ENCODE measurements around the gene GLYATL1.

Gene GLYATL1

GRCh38 chr11:58957922-58958321 lies 18.6 kb downstream of the GLYATL1 start:
- no peaks in the 10 kb centered on the region for H3K4me1 ChIP-seq (ENCODE audit: control extremely low read depth in 1 of 4, control insufficient read depth in 4 of 4, insufficient read depth in 4 of 4, low read length in 3 of 4)
- H3K27ac ChIP-seq (ENCODE audit: insufficient read depth in 1 of 2, low read depth in 1 of 2, low read length in 2 of 2, poor library complexity in 1 of 2, severe bottlenecking in 2 of 2), result no peak overlapping the region
- H3K4me3 ChIP-seq (ENCODE audit: control insufficient read depth in 1 of 7, extremely low read depth in 1 of 7, insufficient read depth in 4 of 7, low read depth in 2 of 7, low read length in 6 of 7), result no peak overlapping the region
- DNase-seq, result no peak
- POLR2A ChIA-PET, result no interaction called here
- WGBS (ENCODE audit: insufficient coverage), result 87% methylated on average over 3 of the region's 5 CpGs
- no peaks in the 10 kb centered on the region for H3K36me3 ChIP-seq (ENCODE audit: control insufficient read depth in 4 of 4, insufficient read depth in 4 of 4, low read length in 3 of 4)
- no peaks in the 10 kb centered on the region for H3K9me3 ChIP-seq (ENCODE audit: control extremely low read depth in 1 of 5, control insufficient read depth in 4 of 5, insufficient read depth in 2 of 5, low read depth in 1 of 5, low read length in 4 of 5)
- no peaks in the 10 kb centered on the region for H3K27me3 ChIP-seq (replicated peaks in 2 of 5; ENCODE audit: control insufficient read depth in 4 of 5, insufficient read depth in 5 of 5, low read length in 4 of 5)
- CTCF ChIA-PET, result interaction anchor here (0.7 to 5.3 kb wide), 16 partner anchors 10 to 200 kb away, joined by 3 to 45 read pairs (median 4); no protein-coding TSS in a partner anchor

- no peaks in the 10 kb centered on the region for H3K36me3 ChIP-seq (ENCODE audit: control insufficient read depth in 4 of 4, insufficient read depth in 4 of 4, low read length in 3 of 4)
- no CpG with 5 or more reads among the region's 2 CpGs for WGBS (ENCODE audit: insufficient coverage)
- POLR2A ChIA-PET, result no interaction called here
- DNase-seq, result peak; percentile 77 to 86 (median 80)
- H3K4me3 ChIP-seq (ENCODE audit: control insufficient read depth in 1 of 7, extremely low read depth in 1 of 7, insufficient read depth in 4 of 7, low read depth in 2 of 7, low read length in 6 of 7), result no peak overlapping the region
- H3K27me3 ChIP-seq (replicated peaks in 2 of 5; ENCODE audit: control insufficient read depth in 4 of 5, insufficient read depth in 5 of 5, low read length in 4 of 5), result no peaks in the 10 kb centered on the region
- H3K4me1 ChIP-seq (ENCODE audit: control extremely low read depth in 1 of 4, control insufficient read depth in 4 of 4, insufficient read depth in 4 of 4, low read length in 3 of 4), result no peaks in the 10 kb centered on the region
- no peak overlapping the region for H3K27ac ChIP-seq (ENCODE audit: insufficient read depth in 1 of 2, low read depth in 1 of 2, low read length in 2 of 2, poor library complexity in 1 of 2, severe bottlenecking in 2 of 2)
- CTCF ChIA-PET, result interaction anchor here (0.7 to 5.3 kb wide), 17 partner anchors 10 to 200 kb away, joined by 3 to 45 read pairs (median 5); no protein-coding TSS in a partner anchor
- no peaks in the 10 kb centered on the region for H3K9me3 ChIP-seq (ENCODE audit: control extremely low read depth in 1 of 5, control insufficient read depth in 4 of 5, insufficient read depth in 2 of 5, low read depth in 1 of 5, low read length in 4 of 5)
Observed at GRCh38 chr11:58958500-58958899, 19.2 kb downstream of the GLYATL1 start.

- DNase-seq, result peak in 2 of 3 donors; percentile 9 to 12
Observed at GRCh38 chr11:58963551-58964104, 24.3 kb downstream of the GLYATL1 start.

GRCh38 chr11:58965246-58965985 lies 26.1 kb downstream of the GLYATL1 start:
- no peaks in the 10 kb centered on the region for H3K27me3 ChIP-seq (replicated peaks in 2 of 5; ENCODE audit: control insufficient read depth in 4 of 5, insufficient read depth in 5 of 5, low read length in 4 of 5)
- no peaks in the 10 kb centered on the region for H3K9me3 ChIP-seq (ENCODE audit: control extremely low read depth in 1 of 5, control insufficient read depth in 4 of 5, insufficient read depth in 2 of 5, low read depth in 1 of 5, low read length in 4 of 5)
- CTCF ChIA-PET, result no interaction called here
- no peak overlapping the region for H3K4me3 ChIP-seq (ENCODE audit: control insufficient read depth in 1 of 7, extremely low read depth in 1 of 7, insufficient read depth in 4 of 7, low read depth in 2 of 7, low read length in 6 of 7)
- WGBS (ENCODE audit: insufficient coverage), result 92% methylated on average over 4 of the region's 6 CpGs
- POLR2A ChIA-PET, result no interaction called here
- no peak for DNase-seq
- H3K36me3 ChIP-seq (ENCODE audit: control insufficient read depth in 4 of 4, insufficient read depth in 4 of 4, low read length in 3 of 4), result peaks cover 0 to 3% (median 1%) of the 10 kb centered on the region in 4 experiments
- no peaks in the 10 kb centered on the region for H3K4me1 ChIP-seq (ENCODE audit: control extremely low read depth in 1 of 4, control insufficient read depth in 4 of 4, insufficient read depth in 4 of 4, low read length in 3 of 4)
- H3K27ac ChIP-seq (ENCODE audit: insufficient read depth in 1 of 2, low read depth in 1 of 2, low read length in 2 of 2, poor library complexity in 1 of 2, severe bottlenecking in 2 of 2), result no peak overlapping the region

More at GRCh38 chr11:58963551-58964104, 24.3 kb downstream of the GLYATL1 start:
- Histone ChIP-seq H3K4me1 (ENCODE audit: control extremely low read depth in 1 of 4, control insufficient read depth in 4 of 4, insufficient read depth in 4 of 4, low read length in 3 of 4) (no peaks in the 10 kb centered on the region), H3K9me3 (ENCODE audit: control extremely low read depth in 1 of 5, control insufficient read depth in 4 of 5, insufficient read depth in 2 of 5, low read depth in 1 of 5, low read length in 4 of 5) (no peaks in the 10 kb centered on the region), H3K36me3 (ENCODE audit: control insufficient read depth in 4 of 4, insufficient read depth in 4 of 4, low read length in 3 of 4) (peaks cover 0 to 3% (median 1%) of the 10 kb centered on the region in 4 experiments), H3K4me3 (ENCODE audit: control insufficient read depth in 1 of 7, extremely low read depth in 1 of 7, insufficient read depth in 4 of 7, low read depth in 2 of 7, low read length in 6 of 7) (no peak overlapping the region), H3K27ac (ENCODE audit: insufficient read depth in 1 of 2, low read depth in 1 of 2, low read length in 2 of 2, poor library complexity in 1 of 2, severe bottlenecking in 2 of 2) (no peak overlapping the region), H3K27me3 (replicated peaks in 2 of 5; ENCODE audit: control insufficient read depth in 4 of 5, insufficient read depth in 5 of 5, low read length in 4 of 5) (no peaks in the 10 kb centered on the region)
- WGBS (ENCODE audit: insufficient coverage), result 85% methylated on average over 26 of the region's 27 CpGs
- ChIA-PET CTCF (interaction anchor here (0.9 kb wide), 1 partner anchor 95 kb away, joined by 5 read pairs; no protein-coding TSS in a partner anchor), POLR2A (no interaction called here)

GRCh38 chr11:58968251-58968711 lies 29.0 kb downstream of the GLYATL1 start:
- H3K4me1 ChIP-seq (ENCODE audit: control extremely low read depth in 1 of 4, control insufficient read depth in 4 of 4, insufficient read depth in 4 of 4, low read length in 3 of 4), result no peaks in the 10 kb centered on the region
- no peak overlapping the region for H3K27ac ChIP-seq (ENCODE audit: insufficient read depth in 1 of 2, low read depth in 1 of 2, low read length in 2 of 2, poor library complexity in 1 of 2, severe bottlenecking in 2 of 2)
- peaks cover 0 to 13% (median 5%) of the 10 kb centered on the region in 5 experiments for H3K9me3 ChIP-seq (ENCODE audit: control extremely low read depth in 1 of 5, control insufficient read depth in 4 of 5, insufficient read depth in 2 of 5, low read depth in 1 of 5, low read length in 4 of 5)
- ChIA-PET POLR2A (no interaction called here), CTCF (interaction anchor here (2.2 to 2.3 kb wide), 2 partner anchors 9 to 11 kb away, joined by 7 to 9 read pairs; no protein-coding TSS in a partner anchor)
- H3K36me3 ChIP-seq (ENCODE audit: control insufficient read depth in 4 of 4, insufficient read depth in 4 of 4, low read length in 3 of 4), result peaks cover 0 to 11% (median 3%) of the 10 kb centered on the region in 4 experiments
- DNase-seq, result no peak
- no peaks in the 10 kb centered on the region for H3K27me3 ChIP-seq (replicated peaks in 2 of 5; ENCODE audit: control insufficient read depth in 4 of 5, insufficient read depth in 5 of 5, low read length in 4 of 5)
- WGBS (ENCODE audit: insufficient coverage), result 91% methylated on average over 26 of the region's 26 CpGs
- H3K4me3 ChIP-seq (ENCODE audit: control insufficient read depth in 1 of 7, extremely low read depth in 1 of 7, insufficient read depth in 4 of 7, low read depth in 2 of 7, low read length in 6 of 7), result peak overlapping the region in 1 of 7 experiments; percentile 2

GRCh38 chr11:58977470-58977869 lies 38.2 kb downstream of the GLYATL1 start:
- Histone ChIP-seq H3K9me3 (ENCODE audit: control extremely low read depth in 1 of 5, control insufficient read depth in 4 of 5, insufficient read depth in 2 of 5, low read depth in 1 of 5, low read length in 4 of 5) (peaks cover 0 to 8% (median 4%) of the 10 kb centered on the region in 5 experiments), H3K27ac (ENCODE audit: insufficient read depth in 1 of 2, low read depth in 1 of 2, low read length in 2 of 2, poor library complexity in 1 of 2, severe bottlenecking in 2 of 2) (no peak overlapping the region), H3K36me3 (ENCODE audit: control insufficient read depth in 4 of 4, insufficient read depth in 4 of 4, low read length in 3 of 4) (peaks cover 0 to 8% (median 1%) of the 10 kb centered on the region in 4 experiments), H3K4me1 (ENCODE audit: control extremely low read depth in 1 of 4, control insufficient read depth in 4 of 4, insufficient read depth in 4 of 4, low read length in 3 of 4) (no peaks in the 10 kb centered on the region), H3K4me3 (ENCODE audit: control insufficient read depth in 1 of 7, extremely low read depth in 1 of 7, insufficient read depth in 4 of 7, low read depth in 2 of 7, low read length in 6 of 7) (no peak overlapping the region), H3K27me3 (replicated peaks in 2 of 5; ENCODE audit: control insufficient read depth in 4 of 5, insufficient read depth in 5 of 5, low read length in 4 of 5) (no peaks in the 10 kb centered on the region)
- no peak for DNase-seq
- POLR2A ChIA-PET, result no interaction called here
- CTCF ChIA-PET, result no interaction called here

- DNase-seq, result no peak
- Histone ChIP-seq H3K27ac (ENCODE audit: insufficient read depth in 1 of 2, low read depth in 1 of 2, low read length in 2 of 2, poor library complexity in 1 of 2, severe bottlenecking in 2 of 2) (no peak overlapping the region), H3K9me3 (ENCODE audit: control extremely low read depth in 1 of 5, control insufficient read depth in 4 of 5, insufficient read depth in 2 of 5, low read depth in 1 of 5, low read length in 4 of 5) (no peaks in the 10 kb centered on the region), H3K27me3 (replicated peaks in 2 of 5; ENCODE audit: control insufficient read depth in 4 of 5, insufficient read depth in 5 of 5, low read length in 4 of 5) (no peaks in the 10 kb centered on the region), H3K4me1 (ENCODE audit: control extremely low read depth in 1 of 4, control insufficient read depth in 4 of 4, insufficient read depth in 4 of 4, low read length in 3 of 4) (no peaks in the 10 kb centered on the region), H3K4me3 (ENCODE audit: control insufficient read depth in 1 of 7, extremely low read depth in 1 of 7, insufficient read depth in 4 of 7, low read depth in 2 of 7, low read length in 6 of 7) (no peak overlapping the region), H3K36me3 (ENCODE audit: control insufficient read depth in 4 of 4, insufficient read depth in 4 of 4, low read length in 3 of 4) (peaks cover 0 to 4% (median 1%) of the 10 kb centered on the region in 4 experiments)
- ChIA-PET CTCF (interaction anchor here (1.2 kb wide), 1 partner anchor 21 kb away, joined by 3 read pairs; no protein-coding TSS in a partner anchor), POLR2A (no interaction called here)
- 80% methylated on average over 1 of the region's 2 CpGs for whole genome bisulfite sequencing (ENCODE audit: insufficient coverage)
Observed at GRCh38 chr11:58979222-58979621, 39.9 kb downstream of the GLYATL1 start.

Data from common myeloid progenitor, CD34-positive (primary cell).